Suprapubic skin (tissue), 4 donors: ENCODE measurements around the gene TMEM213. TPM values are rescaled to one million over a fixed set of nuclear protein-coding genes. Genes with fewer than 3 reads are reported as not detected.
A peak's percentile ranks its signal among the peaks of the same experiment; 100 is the strongest.

Experiments used
- DNase-seq, 2 donors: peaks; one replicate each; pipeline ENCODE4 v3.0.0-alpha.2; 2019; ENCODE audit warnings: low spot score in 2 of 2
- H3K27ac ChIP-seq: fragments of 200-600 bp; sonication (generic); one replicate; pipeline ENCODE4 v1.5.1; 2019
- H3K27me3 ChIP-seq: fragments of 200-600 bp; sonication (generic); one replicate; pipeline ENCODE4 v1.5.1; 2019
- H3K36me3 ChIP-seq: fragments of 200-600 bp; sonication (generic); one replicate; pipeline ENCODE4 v1.5.1; 2019
- H3K4me1 ChIP-seq: fragments of 200-600 bp; sonication (generic); one replicate; pipeline ENCODE4 v1.5.1; 2019
- H3K4me3 ChIP-seq: fragments of 200-600 bp; sonication (generic); one replicate; pipeline ENCODE4 v1.5.1; 2019; ENCODE audit warnings: mild to moderate bottlenecking
- H3K9me3 ChIP-seq: fragments of 200-600 bp; sonication (generic); one replicate; pipeline ENCODE4 v1.5.1; 2019
- EP300 ChIP-seq: sonication (generic); formaldehyde crosslinking; IDR thresholded peaks from one replicate; pipeline ENCODE4 v1.6.1; 2017; ENCODE audit warnings: antibody characterized with exemption
- POLR2A ChIP-seq, 2 donors: fragments of 450-650 bp; IDR thresholded peaks; one replicate each; pipeline ENCODE4 v1.6.1; 2017; ENCODE audit warnings: antibody characterized with exemption in 2 of 2, mild to moderate bottlenecking in 2 of 2, moderate library complexity in 2 of 2
- POLR2AphosphoS5 ChIP-seq, 3 donors: sonication (generic); formaldehyde crosslinking; IDR thresholded peaks; one replicate each; pipeline ENCODE4 v1.6.1; 2017; ENCODE audit warnings: antibody characterized with exemption in 3 of 3
- WGBS: methylation state at CpG from one replicate; pipeline ENCODE4 v1.1.5; 2018; 5-methylcytosine and 5-hydroxymethylcytosine counted together
- total RNA-seq, 4 donors: library from RNA; depleted of rRNA; stranded (reverse); fragments of >200 nt; gene quantifications; one replicate each; pipeline ENCODE4 v1.1.0, GENCODE V29; 2016
- TF ChIP-seq, protein P1 (sequence below), 2 donors: fragments of 200-600 bp in 1 of 2; fragments of 450-650 bp in 1 of 2; sonication (generic) in 1 of 2; IDR thresholded peaks; one replicate each; pipeline ENCODE4 v1.5.1; 2016 to 2019; ENCODE audit warnings: antibody characterized with exemption in 2 of 2, mild to moderate bottlenecking in 1 of 2, moderate library complexity in 1 of 2

Gene TMEM213, protein sequence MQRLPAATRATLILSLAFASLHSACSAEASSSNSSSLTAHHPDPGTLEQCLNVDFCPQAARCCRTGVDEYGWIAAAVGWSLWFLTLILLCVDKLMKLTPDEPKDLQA
- total RNA-seq: 10 to 100 TPM; 11.4 to 20.8 (median 14.8) TPM

DNA sequence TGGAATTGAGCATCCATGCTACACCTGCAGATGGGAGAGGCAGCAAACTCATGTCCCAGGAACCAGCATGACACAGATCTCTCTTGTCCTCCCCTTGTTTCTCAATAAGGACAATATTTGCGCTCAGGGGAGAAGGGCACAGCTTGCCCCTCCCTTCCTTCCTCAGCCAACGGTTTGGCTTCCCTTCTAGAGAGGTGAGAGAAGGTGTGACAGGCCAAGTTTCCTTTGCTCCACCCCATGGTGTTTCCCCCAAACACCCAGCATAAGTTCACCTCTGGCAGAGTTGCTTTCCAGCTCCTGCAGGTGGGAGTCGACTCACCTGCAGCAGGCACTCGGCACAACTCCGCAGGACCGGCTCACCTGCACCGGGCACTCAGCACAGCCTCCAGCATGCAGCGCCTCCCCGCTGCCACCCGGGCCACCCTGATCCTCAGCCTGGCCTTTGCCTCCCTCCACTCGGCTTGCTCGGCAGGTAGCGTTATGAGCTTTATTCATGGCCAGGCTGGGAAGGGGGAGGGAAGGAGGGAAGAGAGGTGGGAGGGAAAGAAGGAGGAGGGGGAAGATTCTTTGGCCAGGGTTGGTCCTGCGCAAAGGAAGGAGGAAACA lies at the start of gene TMEM213, which contains the start of gene ATP6V0A4:
TMEM213 (plus strand) TSS at position 280 of the 606 bp plus-strand sequence; CDS start at position 391, 111 bp downstream.
ATP6V0A4 (minus strand) TSS at position 482 of the 606 bp plus-strand sequence. CDS start 26,949 bp downstream, outside the sequence.
- Histone ChIP-seq H3K27me3 (no peaks in the 10 kb centered on the region), H3K27ac (peak within 1 kb of the TSS; percentile 14), H3K4me3 (no peak within 1 kb of the TSS), H3K4me1 (no peaks in the 10 kb centered on the region), H3K9me3 (no peaks in the 10 kb centered on the region), H3K36me3 (no peaks in the 10 kb centered on the region)
- no peak for TF ChIP-seq POLR2A (IDR thresholded peaks at IDR 0.05)
- no peak for TF ChIP-seq POLR2AphosphoS5 (IDR thresholded peaks at IDR 0.05)
- TF ChIP-seq, protein P1, sequence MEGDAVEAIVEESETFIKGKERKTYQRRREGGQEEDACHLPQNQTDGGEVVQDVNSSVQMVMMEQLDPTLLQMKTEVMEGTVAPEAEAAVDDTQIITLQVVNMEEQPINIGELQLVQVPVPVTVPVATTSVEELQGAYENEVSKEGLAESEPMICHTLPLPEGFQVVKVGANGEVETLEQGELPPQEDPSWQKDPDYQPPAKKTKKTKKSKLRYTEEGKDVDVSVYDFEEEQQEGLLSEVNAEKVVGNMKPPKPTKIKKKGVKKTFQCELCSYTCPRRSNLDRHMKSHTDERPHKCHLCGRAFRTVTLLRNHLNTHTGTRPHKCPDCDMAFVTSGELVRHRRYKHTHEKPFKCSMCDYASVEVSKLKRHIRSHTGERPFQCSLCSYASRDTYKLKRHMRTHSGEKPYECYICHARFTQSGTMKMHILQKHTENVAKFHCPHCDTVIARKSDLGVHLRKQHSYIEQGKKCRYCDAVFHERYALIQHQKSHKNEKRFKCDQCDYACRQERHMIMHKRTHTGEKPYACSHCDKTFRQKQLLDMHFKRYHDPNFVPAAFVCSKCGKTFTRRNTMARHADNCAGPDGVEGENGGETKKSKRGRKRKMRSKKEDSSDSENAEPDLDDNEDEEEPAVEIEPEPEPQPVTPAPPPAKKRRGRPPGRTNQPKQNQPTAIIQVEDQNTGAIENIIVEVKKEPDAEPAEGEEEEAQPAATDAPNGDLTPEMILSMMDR (IDR thresholded peaks at IDR 0.05): no peak
- TF ChIP-seq EP300: no peak
- DNase-seq: peak in 1 of 2 donors; percentile 52
- 14% methylated on average over 14 of the region's 14 CpGs for WGBS

- no peak overlapping the region for H3K27ac ChIP-seq
- 85% methylated on average over 6 of the region's 6 CpGs for WGBS
- no peaks in the 10 kb centered on the region for H3K9me3 ChIP-seq
- no peaks in the 10 kb centered on the region for H3K4me1 ChIP-seq
- H3K36me3 ChIP-seq: no peaks in the 10 kb centered on the region
- DNase-seq: no peak
- H3K4me3 ChIP-seq: no peak overlapping the region
- TF ChIP-seq EP300: no peak
- TF ChIP-seq, protein P1 (IDR thresholded peaks at IDR 0.05): no peak
- TF ChIP-seq POLR2A (IDR thresholded peaks at IDR 0.05): no peak
- TF ChIP-seq POLR2AphosphoS5 (IDR thresholded peaks at IDR 0.05): no peak
- no peaks in the 10 kb centered on the region for H3K27me3 ChIP-seq
These were observed 49.1 kb upstream of the TMEM213 start for GRCh38 chr7:138748666-138749065.

DNA sequence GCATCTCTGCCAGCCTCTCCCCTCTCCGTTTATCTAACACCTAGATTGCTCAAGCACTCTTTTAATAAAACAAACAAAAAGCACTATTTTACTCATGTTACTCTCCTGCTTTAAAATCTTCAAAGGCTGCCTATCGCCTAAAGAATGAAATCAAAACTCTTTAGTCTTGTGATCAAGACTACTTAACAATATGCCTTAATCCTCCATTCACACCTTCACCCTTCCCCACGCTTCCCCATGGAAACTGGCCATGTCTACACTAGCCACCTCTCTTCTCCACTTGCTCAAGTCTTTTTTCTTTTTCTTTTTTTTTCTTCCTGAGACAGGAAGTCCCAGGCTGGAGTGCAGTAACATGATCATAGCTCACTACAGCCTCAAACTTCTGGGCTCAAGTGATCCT lies 47.8 kb upstream of the TMEM213 start:
- Histone ChIP-seq H3K36me3 (no peaks in the 10 kb centered on the region), H3K27me3 (no peaks in the 10 kb centered on the region), H3K27ac (no peak overlapping the region), H3K4me1 (peaks cover 2% of the 10 kb centered on the region), H3K9me3 (no peaks in the 10 kb centered on the region), H3K4me3 (no peak overlapping the region)
- no peak for DNase-seq
- 74% methylated on average over 3 of the region's 3 CpGs for WGBS
- TF ChIP-seq, protein P1 (IDR thresholded peaks at IDR 0.05): no peak
- TF ChIP-seq EP300: no peak
- TF ChIP-seq POLR2AphosphoS5 (IDR thresholded peaks at IDR 0.05): no peak
- no peak for TF ChIP-seq POLR2A (IDR thresholded peaks at IDR 0.05)

GRCh38 chr7:138750473-138750872 lies 47.3 kb upstream of the TMEM213 start:
- WGBS: 96% methylated on average over 15 of the region's 15 CpGs
- Histone ChIP-seq H3K4me3 (no peak overlapping the region), H3K9me3 (no peaks in the 10 kb centered on the region), H3K27me3 (no peaks in the 10 kb centered on the region), H3K4me1 (peaks cover 7% of the 10 kb centered on the region), H3K36me3 (no peaks in the 10 kb centered on the region), H3K27ac (no peak overlapping the region)
- DNase-seq: no peak
- TF ChIP-seq POLR2AphosphoS5 (IDR thresholded peaks at IDR 0.05): no peak
- TF ChIP-seq, protein P1 (IDR thresholded peaks at IDR 0.05): no peak
- no peak for TF ChIP-seq POLR2A (IDR thresholded peaks at IDR 0.05)
- TF ChIP-seq EP300: no peak

DNA sequence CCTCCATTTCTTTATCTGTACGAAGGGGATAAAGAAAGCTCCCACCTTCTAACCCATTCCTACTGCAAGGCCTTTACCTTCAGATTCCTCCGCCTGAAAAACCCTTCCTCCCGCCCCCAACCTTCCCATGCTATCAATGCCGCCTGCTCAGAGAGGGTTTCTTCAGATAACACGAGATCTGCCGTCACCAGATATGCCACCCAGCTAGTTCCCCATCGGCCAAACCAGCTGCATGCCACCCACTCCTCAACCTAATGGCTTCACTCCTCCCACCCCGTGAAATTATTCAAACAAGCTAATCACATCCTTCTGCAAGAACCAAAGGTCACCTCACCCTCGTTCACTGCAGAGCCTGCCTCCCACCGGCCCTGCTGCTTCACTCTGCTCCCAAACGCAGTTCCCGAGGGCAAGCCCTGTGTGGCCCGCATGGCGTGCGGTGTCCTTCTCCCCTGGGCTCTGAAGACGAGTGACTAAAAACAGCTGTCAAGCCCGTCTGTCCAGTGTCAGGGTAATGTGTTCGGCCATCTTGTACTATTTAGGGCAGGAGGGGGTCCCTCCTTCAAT lies 46.8 kb upstream of the TMEM213 start:
- H3K4me1 ChIP-seq: peaks cover 9% of the 10 kb centered on the region
- no peak overlapping the region for H3K4me3 ChIP-seq
- H3K27ac ChIP-seq: no peak overlapping the region
- no peaks in the 10 kb centered on the region for H3K9me3 ChIP-seq
- DNase-seq: no peak
- H3K27me3 ChIP-seq: no peaks in the 10 kb centered on the region
- TF ChIP-seq POLR2AphosphoS5 (IDR thresholded peaks at IDR 0.05) (no peak), EP300 (no peak), POLR2A (IDR thresholded peaks at IDR 0.05) (no peak)
- TF ChIP-seq, protein P1 (IDR thresholded peaks at IDR 0.05): no peak
- no peaks in the 10 kb centered on the region for H3K36me3 ChIP-seq
- 69% methylated on average over 18 of the region's 18 CpGs for WGBS
